Vagina (tissue), 2 donors: ENCODE data around the gene RASGRP2. TPM values are rescaled to one million over a fixed set of nuclear protein-coding genes. Genes with fewer than 3 reads are reported as not detected.

Experiments
- DNase-seq, 2 donors: peaks; one replicate each; pipeline ENCODE4 v3.0.0-alpha.2; 2017; ENCODE audit errors: extremely low spot score in 2 of 2
- H3K27ac ChIP-seq: fragments of 200-600 bp; sonication (generic); one replicate; pipeline ENCODE4 v1.5.1; 2019
- H3K27me3 ChIP-seq: fragments of 200-600 bp; sonication (generic); one replicate; pipeline ENCODE4 v1.5.1; 2019
- H3K36me3 ChIP-seq, 2 donors: fragments of 200-600 bp; sonication (generic); one replicate each; pipeline ENCODE4 v1.5.1; 2017 to 2019
- H3K4me1 ChIP-seq: fragments of 200-600 bp; sonication (generic); one replicate; pipeline ENCODE4 v1.5.1; 2019
- H3K4me3 ChIP-seq, 2 donors: fragments of 200-600 bp; sonication (generic); 1 replicate in 1 of 2; 2 replicates in 1 of 2; pipeline ENCODE4 v1.5.1; 2016 to 2019
- H3K9me3 ChIP-seq: fragments of 200-600 bp; sonication (generic); one replicate; pipeline ENCODE4 v1.5.1; 2019
- CTCF ChIP-seq, 3 experiments: fragments of 450-650 bp in 2 of 3; fragments of 200-600 bp in 1 of 3; sonication (generic) in 1 of 3; IDR thresholded peaks; one replicate each; pipeline ENCODE4 v1.5.1; 2017 to 2019; ENCODE audit warnings: antibody characterized with exemption in 3 of 3, mild to moderate bottlenecking in 2 of 3, moderate library complexity in 2 of 3
- POLR2A ChIP-seq, 2 donors: fragments of 450-650 bp; IDR thresholded peaks; one replicate each; pipeline ENCODE4 v1.6.1; 2017; ENCODE audit warnings: antibody characterized with exemption in 2 of 2, mild to moderate bottlenecking in 2 of 2, moderate library complexity in 2 of 2
- POLR2AphosphoS5 ChIP-seq, 2 donors: sonication (generic); formaldehyde crosslinking; IDR thresholded peaks; one replicate each; pipeline ENCODE4 v1.9.0; 2017; ENCODE audit warnings: antibody characterized with exemption in 2 of 2, mild to moderate bottlenecking in 2 of 2, low read depth in 1 of 2; ENCODE audit not compliant: insufficient read depth in 1 of 2
- intact Hi-C: fragments of 100-400 bp; cut with DNase I; formaldehyde crosslinking; loops from one replicate; pipeline ENCODE4 v1.15.1; 2023
- total RNA-seq: library from RNA; depleted of rRNA; stranded (reverse); fragments of >200 nt; gene quantifications from one replicate; pipeline ENCODE4 v1.2.3, GENCODE V29; 2016

RASGRP2 gene
- total RNA-seq, 1 donor from 2014 or later, result 27.5 TPM

GRCh38 chr11:64690235-64690634 is 53.7 kb downstream of the RASGRP2 start:
- intact Hi-C loops, result no loop called here
- Histone ChIP-seq H3K27me3 (no peaks in the 10 kb centered on the region), H3K4me1 (peaks cover 18% of the 10 kb centered on the region), H3K9me3 (no peaks in the 10 kb centered on the region), H3K36me3 (no peaks in the 10 kb centered on the region), H3K27ac (no peak overlapping the region), H3K4me3 (no peak overlapping the region)
- no peak for DNase-seq
- TF ChIP-seq POLR2A (IDR thresholded peaks at IDR 0.05), result no peak
- no peak for TF ChIP-seq POLR2AphosphoS5 (IDR thresholded peaks at IDR 0.05; ENCODE audit: insufficient read depth in 1 of 2, low read depth in 1 of 2)
- TF ChIP-seq CTCF (IDR thresholded peaks at IDR 0.05), result no peak

GRCh38 chr11:64688534-64688982 is 55.4 kb downstream of the RASGRP2 start:
- Histone ChIP-seq H3K27ac (peak overlapping the region; percentile 77), H3K27me3 (no peaks in the 10 kb centered on the region), H3K4me1 (peaks cover 18% of the 10 kb centered on the region), H3K9me3 (no peaks in the 10 kb centered on the region), H3K4me3 (peak overlapping the region; percentile 33 to 36), H3K36me3 (no peaks in the 10 kb centered on the region)
- no peak for DNase-seq
- peak; percentile 50 to 61 for TF ChIP-seq POLR2AphosphoS5 (IDR thresholded peaks at IDR 0.05; ENCODE audit: insufficient read depth in 1 of 2, low read depth in 1 of 2)
- TF ChIP-seq POLR2A (IDR thresholded peaks at IDR 0.05), result no peak
- peak; percentile 66 to 92 (median 86) for TF ChIP-seq CTCF (IDR thresholded peaks at IDR 0.05)
- intact Hi-C loops, result no loop called here

- intact Hi-C loops, result no loop called here
- TF ChIP-seq CTCF (IDR thresholded peaks at IDR 0.05), result no peak
- TF ChIP-seq POLR2A (IDR thresholded peaks at IDR 0.05), result no peak
- TF ChIP-seq POLR2AphosphoS5 (IDR thresholded peaks at IDR 0.05; ENCODE audit: insufficient read depth in 1 of 2, low read depth in 1 of 2), result no peak
- Histone ChIP-seq H3K27me3 (no peaks in the 10 kb centered on the region), H3K4me3 (peak overlapping the region; percentile 33 to 36), H3K27ac (peak overlapping the region; percentile 77), H3K9me3 (no peaks in the 10 kb centered on the region), H3K36me3 (no peaks in the 10 kb centered on the region), H3K4me1 (peaks cover 18% of the 10 kb centered on the region)
- no peak for DNase-seq
Observed at GRCh38 chr11:64687643-64688533, 56.1 kb downstream of the RASGRP2 start.

GRCh38 chr11:64687204-64687603 is 56.7 kb downstream of the RASGRP2 start:
- H3K4me3 ChIP-seq, result no peak overlapping the region
- no peaks in the 10 kb centered on the region for H3K9me3 ChIP-seq
- H3K27me3 ChIP-seq, result no peaks in the 10 kb centered on the region
- intact Hi-C loops, result no loop called here
- no peaks in the 10 kb centered on the region for H3K36me3 ChIP-seq
- TF ChIP-seq CTCF (IDR thresholded peaks at IDR 0.05), result no peak
- TF ChIP-seq POLR2A (IDR thresholded peaks at IDR 0.05), result no peak
- TF ChIP-seq POLR2AphosphoS5 (IDR thresholded peaks at IDR 0.05; ENCODE audit: insufficient read depth in 1 of 2, low read depth in 1 of 2), result no peak
- peak overlapping the region; percentile 77 for H3K27ac ChIP-seq
- H3K4me1 ChIP-seq, result peaks cover 18% of the 10 kb centered on the region
- DNase-seq, result no peak
